Measurements from ENCODE around the gene C12orf76.
"Not testable (repeated sequence)": the region's sequence is repeated elsewhere in the genome, so short reads cannot be mapped to it uniquely, and the experiment has no call there.

Gene C12orf76

GRCh38 chr12:110071967-110072366 lies 23.6 kb upstream of the C12orf76 start:
- TF ChIP-seq REST (IDR thresholded peaks at IDR 0.05; ENCODE audit: insufficient replicate concordance, low read depth), result no peak
- TF ChIP-seq SPI1 (IDR thresholded peaks at IDR 0.05; ENCODE audit: borderline replicate concordance, low read depth), result no peak
- TF ChIP-seq CTCF (IDR thresholded peaks at IDR 0.05; ENCODE audit: insufficient read depth, low read length), result no peak
- no peak for TF ChIP-seq GABPA (IDR thresholded peaks at IDR 0.05; ENCODE audit: low read depth)
- TF ChIP-seq POLR2AphosphoS5 (IDR thresholded peaks at IDR 0.05; ENCODE audit: low read depth), result no peak
- no peak for DNase-seq (ENCODE audit: low read depth in 1 of 2, low spot score in 1 of 2)
- Histone ChIP-seq H3K27ac (replicated peaks) (no peak overlapping the region), H3K4me3 (replicated peaks; ENCODE audit: insufficient read depth, low read length) (no peak overlapping the region), H3K27me3 (ENCODE audit: insufficient read depth, poor library complexity, severe bottlenecking) (no peaks in the 10 kb centered on the region)

- TF ChIP-seq REST (IDR thresholded peaks at IDR 0.05; ENCODE audit: insufficient replicate concordance, low read depth) (no peak), POLR2AphosphoS5 (IDR thresholded peaks at IDR 0.05; ENCODE audit: low read depth) (no peak), GABPA (IDR thresholded peaks at IDR 0.05; ENCODE audit: low read depth) (no peak), SPI1 (IDR thresholded peaks at IDR 0.05; ENCODE audit: borderline replicate concordance, low read depth) (no peak), CTCF (IDR thresholded peaks at IDR 0.05; ENCODE audit: insufficient read depth, low read length) (no peak)
- Histone ChIP-seq H3K4me3 (replicated peaks; ENCODE audit: insufficient read depth, low read length) (no peak overlapping the region), H3K27me3 (ENCODE audit: insufficient read depth, poor library complexity, severe bottlenecking) (no peaks in the 10 kb centered on the region), H3K27ac (replicated peaks) (no peak overlapping the region)
- DNase-seq (ENCODE audit: low read depth in 1 of 2, low spot score in 1 of 2), result no peak
Measured at GRCh38 chr12:110071504-110071903, 23.2 kb upstream of the C12orf76 start.

- no peak for TF ChIP-seq CTCF (IDR thresholded peaks at IDR 0.05; ENCODE audit: insufficient read depth, low read length)
- no peak for TF ChIP-seq GABPA (IDR thresholded peaks at IDR 0.05; ENCODE audit: low read depth)
- TF ChIP-seq POLR2AphosphoS5 (IDR thresholded peaks at IDR 0.05; ENCODE audit: low read depth), result no peak
- TF ChIP-seq REST (IDR thresholded peaks at IDR 0.05; ENCODE audit: insufficient replicate concordance, low read depth), result no peak
- TF ChIP-seq SPI1 (IDR thresholded peaks at IDR 0.05; ENCODE audit: borderline replicate concordance, low read depth), result no peak
- H3K27ac ChIP-seq (replicated peaks), result no peak overlapping the region
- no peak for DNase-seq (ENCODE audit: low read depth in 1 of 2, low spot score in 1 of 2)
- H3K4me3 ChIP-seq (replicated peaks; ENCODE audit: insufficient read depth, low read length), result no peak overlapping the region
- H3K27me3 ChIP-seq (ENCODE audit: insufficient read depth, poor library complexity, severe bottlenecking), result no peaks in the 10 kb centered on the region
Measured at GRCh38 chr12:110068654-110069053, 20.3 kb upstream of the C12orf76 start.

- not testable (repeated sequence) for DNase-seq (ENCODE audit: low read depth in 1 of 2, low spot score in 1 of 2); H3K27ac ChIP-seq (replicated peaks); H3K27me3 ChIP-seq (ENCODE audit: insufficient read depth, poor library complexity, severe bottlenecking); H3K4me3 ChIP-seq (replicated peaks; ENCODE audit: insufficient read depth, low read length)
Measured at GRCh38 chr12:110068115-110068514, 19.8 kb upstream of the C12orf76 start.
